MM.1S (cell line): ENCODE results near the gene SLC5A6.

Experiments used
- CTCF ChIP-seq: fragments of 300-600 bp; sonication (generic); IDR thresholded peaks from 2 replicates; pipeline ENCODE4 v1.5.1; 2016; ENCODE audit warnings: antibody characterized with exemption, low read length, mixed read lengths
- EZH2 ChIP-seq: fragments of 300-600 bp; sonication (generic); optimal IDR thresholded peaks from 2 replicates; pipeline ENCODE3; 2017; ENCODE audit warnings: low read depth, mild to moderate bottlenecking, antibody characterized with exemption, low read length, mixed read lengths
- EZH2phosphoT487 ChIP-seq: fragments of 300-600 bp; sonication (generic); IDR thresholded peaks from 2 replicates; pipeline ENCODE4 v1.6.1; 2018; ENCODE audit warnings: antibody characterized with exemption, low read length

- TF ChIP-seq CTCF (no peak), EZH2phosphoT487 (no peak), EZH2 (no peak)
Observed at GRCh38 chr2:27231921-27232320, 19.9 kb upstream of the SLC5A6 start.
